HG02759 (cell line): ENCODE measurements around the gene CAPS2.
"Not testable (repeated sequence)": the region's sequence is repeated elsewhere in the genome, so short reads cannot be mapped to it uniquely, and the experiment has no call there.

ENCODE experiments used
- ATAC-seq: cut with Tn5 transposase; IDR thresholded peaks from one replicate; pipeline ENCODE4 v1.9.1; 2021; ENCODE audit warnings: mild to moderate bottlenecking, moderate library complexity; ENCODE audit not compliant: unreplicated experiment

CAPS2 gene

DNA sequence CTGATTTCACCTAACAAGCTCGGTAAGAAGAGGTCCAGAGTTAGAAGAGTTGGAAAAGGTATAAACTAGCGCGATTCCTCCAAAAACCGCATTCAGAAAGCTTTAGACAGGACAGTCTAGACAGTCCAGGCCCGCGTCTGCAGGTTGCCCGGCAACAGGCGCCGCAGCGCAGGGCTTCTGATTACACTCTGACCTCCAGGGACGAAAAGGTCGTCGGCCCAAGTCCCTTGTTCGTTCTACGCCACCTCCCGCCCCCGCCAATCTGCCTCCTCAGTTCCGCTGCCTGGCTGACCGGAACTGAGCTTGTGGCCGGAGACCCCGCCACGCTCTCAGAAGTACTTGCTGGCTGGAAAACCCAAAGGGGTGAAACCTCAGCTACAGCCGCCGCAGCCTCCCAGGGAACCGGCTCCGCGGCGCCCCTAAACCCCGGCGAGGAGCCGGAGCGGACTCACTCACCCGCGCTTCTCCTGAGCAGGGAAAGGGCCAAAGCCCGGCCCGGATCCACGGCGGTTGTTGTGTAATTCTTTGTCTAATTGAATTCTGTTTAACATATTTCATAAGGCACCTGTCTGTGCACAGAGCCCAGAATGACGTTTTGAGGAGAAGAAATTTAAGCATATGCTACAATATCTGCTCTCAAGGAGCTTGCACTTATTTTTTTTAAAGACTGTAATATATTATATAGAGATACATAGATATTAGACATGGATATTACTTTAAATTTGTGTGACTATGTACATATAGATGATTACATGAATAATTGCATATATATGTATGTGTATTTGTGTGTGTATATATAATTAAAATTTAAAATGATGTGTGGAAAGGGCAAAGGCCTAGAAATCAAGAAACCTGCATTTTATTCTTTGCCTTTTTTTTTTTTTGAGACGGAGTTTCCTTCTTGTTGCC lies at the start of gene CAPS2:
Gene CAPS2, minus strand, starts transcription at position 407 of the 909 bp plus-strand sequence. CDS start 3,826 bp downstream, outside the sequence.
- peak; percentile 90 for ATAC-seq

DNA sequence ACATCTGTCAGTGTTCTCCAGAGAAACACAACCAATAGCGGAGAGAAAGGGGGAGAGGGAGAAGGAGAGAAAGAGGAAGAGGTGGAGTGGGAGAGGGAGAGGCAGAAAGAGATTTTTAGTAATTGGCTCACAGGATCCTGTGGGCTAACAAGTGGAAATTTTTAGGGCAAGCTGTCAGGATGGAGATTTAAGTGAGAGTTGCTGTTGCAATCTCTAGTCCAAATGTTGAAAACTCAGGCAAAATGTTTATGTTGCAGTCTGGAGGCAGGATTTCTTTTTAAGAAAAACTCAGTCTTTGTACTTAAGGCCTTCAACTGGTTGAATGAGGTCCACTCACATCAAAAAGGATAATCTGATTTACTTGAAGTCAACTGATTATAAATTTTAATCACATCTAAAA lies 48.2 kb upstream of the CAPS2 start:
- no peak for ATAC-seq

DNA sequence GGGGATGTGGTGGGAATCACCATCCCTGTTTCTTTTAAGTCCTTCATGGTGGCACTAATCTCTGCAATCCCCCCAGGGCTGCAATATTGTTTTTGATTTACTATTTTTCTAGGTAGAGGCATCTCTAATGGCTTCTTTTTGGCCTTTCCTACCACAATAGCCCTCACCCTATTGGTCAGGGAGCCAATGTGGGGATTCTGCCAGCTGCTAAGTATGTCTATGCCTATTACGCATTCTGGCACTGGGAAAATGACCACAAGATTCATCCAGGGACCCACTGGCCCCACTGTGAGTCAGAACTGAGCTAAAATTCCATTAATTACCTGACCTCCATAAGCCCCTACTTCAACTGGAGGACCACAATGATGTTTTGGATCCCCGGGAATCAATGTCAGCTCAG lies 44.8 kb upstream of the CAPS2 start:
- ATAC-seq, result no peak

DNA sequence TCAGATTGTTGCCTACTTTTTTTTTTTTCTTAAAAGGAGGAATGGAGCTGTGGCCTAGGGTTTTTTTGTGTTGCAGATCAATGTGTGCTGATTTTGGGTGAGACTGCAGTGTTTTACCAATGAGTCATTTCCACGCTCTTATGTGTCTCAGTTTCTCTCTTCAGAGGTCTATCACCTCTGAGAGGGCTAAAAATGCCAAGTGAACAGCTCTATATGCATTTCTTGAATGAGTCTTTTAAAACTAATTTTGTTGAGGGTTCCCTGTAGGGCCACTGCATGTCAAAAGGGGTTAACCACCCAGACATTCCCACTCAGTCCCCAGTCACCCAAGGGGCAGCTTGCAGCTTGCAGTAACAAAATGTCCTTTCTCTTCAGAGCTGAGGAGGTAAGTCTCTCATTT lies 36.5 kb upstream of the CAPS2 start:
- no peak for ATAC-seq

DNA sequence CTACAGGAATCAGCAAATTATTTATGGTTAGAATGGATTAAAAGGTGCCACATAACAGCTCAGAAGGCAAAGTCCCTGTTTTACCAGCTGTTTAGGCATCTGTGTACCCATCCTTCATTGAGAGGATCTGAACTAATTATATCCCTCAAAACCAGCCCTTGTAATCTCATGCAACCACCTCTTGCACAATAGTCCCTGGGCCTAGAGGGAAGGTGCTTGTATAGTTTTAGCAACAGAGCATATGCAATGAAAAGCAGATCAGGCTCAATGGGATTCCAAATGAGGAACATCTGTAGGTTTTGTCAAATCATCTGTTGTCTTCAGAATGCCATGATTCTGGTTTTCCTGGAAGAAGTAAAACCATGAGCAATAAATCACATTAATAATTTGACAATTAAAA lies 34.8 kb upstream of the CAPS2 start:
- no peak for ATAC-seq

DNA sequence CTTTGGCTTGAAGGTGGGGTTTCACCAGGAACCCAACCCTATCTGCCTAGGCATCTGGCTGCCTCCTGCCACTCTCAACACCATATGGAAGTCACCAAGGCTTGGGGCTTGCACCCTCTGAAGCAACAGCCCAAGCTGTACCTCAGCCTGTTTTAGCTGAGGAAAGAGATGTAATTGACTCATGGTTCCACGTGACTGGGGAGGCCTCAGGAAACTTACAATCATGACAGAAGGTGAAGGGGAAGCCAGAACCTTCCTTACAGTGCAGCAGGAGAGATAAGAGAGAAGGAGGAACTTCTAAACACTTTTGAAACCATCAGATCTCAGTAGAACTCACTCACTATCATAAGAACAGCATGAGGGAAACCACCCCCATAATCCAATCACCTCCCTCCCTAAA lies 31.3 kb upstream of the CAPS2 start:
- ATAC-seq, result no peak

DNA sequence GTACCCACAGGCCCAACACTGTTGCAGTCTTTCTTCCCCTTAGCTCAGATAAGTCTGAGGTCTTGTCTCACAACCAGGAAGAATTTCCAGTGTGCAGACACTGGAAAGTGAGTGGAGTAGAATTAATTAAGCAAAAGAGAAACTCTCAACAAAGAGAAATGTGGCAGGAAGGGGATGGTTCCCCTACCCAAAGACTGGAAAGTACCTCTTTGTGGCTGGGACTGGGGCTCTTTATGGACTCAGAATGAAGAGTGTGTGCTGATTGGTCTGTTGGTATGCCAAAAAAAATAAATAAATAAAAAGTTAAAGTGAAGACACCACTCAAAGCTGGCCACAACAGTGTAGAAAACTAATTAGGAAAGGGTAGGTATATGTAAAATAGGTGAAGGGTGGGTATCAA lies 30.8 kb upstream of the CAPS2 start:
- no peak for ATAC-seq

DNA sequence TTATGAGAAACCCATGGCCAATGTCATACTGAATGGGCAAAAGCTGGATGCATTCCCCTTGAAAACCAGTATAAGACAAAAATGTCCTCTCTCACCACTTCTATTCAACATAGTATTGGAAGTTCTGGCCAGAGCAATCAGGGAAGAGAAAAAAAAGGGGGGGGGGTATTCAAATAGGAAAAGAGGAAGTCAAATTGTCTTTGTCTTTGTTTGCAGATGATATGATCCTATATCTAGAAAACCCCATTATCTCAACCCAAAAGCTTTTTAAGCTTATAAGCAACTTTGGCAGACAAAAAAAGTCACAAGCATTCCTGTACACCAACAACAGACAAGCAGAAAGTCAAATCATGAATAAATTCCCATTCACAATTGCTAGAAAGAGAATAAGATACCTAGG lies 23.9 kb upstream of the CAPS2 start:
- no peak for ATAC-seq

DNA sequence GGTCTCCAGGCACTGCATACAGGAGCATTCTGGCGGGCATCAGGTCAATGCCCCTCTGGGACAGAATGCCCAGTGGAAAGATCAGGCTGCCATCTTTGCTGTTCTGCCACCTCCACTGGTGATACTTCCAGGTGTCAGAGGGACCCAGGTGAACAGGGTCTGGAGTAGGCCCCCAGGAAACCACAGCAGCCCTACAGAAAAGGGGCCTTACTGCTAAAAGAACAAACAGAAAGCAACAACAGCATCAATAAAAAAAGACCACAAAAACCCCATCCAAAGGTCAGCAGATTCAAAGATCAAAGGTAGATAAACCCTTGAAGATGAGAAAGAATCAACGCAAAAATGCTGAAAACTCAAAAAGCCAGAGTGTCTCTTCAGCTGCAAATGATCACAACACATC lies 20.3 kb upstream of the CAPS2 start:
- no peak for ATAC-seq

DNA sequence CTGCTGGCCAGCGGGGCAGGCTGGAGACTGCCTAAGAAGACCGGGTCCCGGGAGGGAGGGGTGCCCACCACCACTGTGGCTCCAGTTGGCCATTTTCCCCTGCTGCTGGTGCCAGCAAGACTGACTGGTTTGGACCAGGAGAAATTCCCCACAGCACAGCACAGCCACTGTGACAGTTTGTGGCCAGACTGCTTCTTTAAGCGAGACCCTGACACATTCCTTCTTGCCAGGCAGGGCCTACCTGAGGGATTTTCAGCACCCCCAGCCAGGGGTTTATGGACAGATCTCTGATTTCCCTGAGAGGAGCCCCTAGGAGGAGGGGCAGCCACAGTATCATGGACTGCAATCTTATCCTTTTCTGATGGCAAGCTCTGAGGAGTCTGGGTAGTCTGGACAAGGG lies 19.8 kb upstream of the CAPS2 start:
- no peak for ATAC-seq

DNA sequence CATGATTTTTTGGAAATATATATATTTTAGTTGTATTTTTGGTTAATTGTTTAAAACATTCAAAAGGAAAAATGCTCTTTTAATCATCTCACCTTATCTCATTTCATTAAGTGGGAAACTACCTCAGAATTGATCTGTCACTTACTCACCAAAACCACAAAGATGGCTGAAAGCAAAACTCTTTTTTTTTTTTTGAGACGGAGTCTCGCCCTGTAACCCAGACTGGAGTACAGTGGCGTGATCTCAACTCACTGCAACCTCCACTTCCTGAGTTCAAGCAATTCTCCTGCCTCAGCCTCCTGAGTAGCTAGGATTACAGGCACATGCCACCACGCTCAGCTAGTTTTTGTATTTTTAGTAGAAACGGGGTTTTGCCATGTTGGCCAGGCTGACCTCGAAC lies 16.1 kb upstream of the CAPS2 start:
- not testable (repeated sequence) for ATAC-seq

DNA sequence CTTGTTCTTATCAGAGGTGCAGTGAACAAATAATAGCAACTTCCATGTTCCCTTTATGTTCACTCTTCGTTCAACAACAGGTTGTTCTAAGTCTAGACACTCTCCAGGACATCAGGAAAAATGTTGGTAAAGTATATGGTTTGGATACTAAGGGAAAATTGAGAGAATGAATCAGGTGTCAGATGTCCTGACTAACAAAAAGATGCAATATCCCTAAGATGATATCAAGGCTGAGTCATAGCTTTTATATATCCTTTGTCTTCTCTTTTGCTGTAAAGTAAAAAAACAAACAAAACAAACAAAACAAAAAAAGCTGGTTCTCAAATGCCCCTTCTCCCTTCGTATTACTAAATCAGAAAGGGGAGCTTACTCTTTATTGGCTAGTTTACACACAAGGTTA lies 15.4 kb upstream of the CAPS2 start:
- no peak for ATAC-seq

DNA sequence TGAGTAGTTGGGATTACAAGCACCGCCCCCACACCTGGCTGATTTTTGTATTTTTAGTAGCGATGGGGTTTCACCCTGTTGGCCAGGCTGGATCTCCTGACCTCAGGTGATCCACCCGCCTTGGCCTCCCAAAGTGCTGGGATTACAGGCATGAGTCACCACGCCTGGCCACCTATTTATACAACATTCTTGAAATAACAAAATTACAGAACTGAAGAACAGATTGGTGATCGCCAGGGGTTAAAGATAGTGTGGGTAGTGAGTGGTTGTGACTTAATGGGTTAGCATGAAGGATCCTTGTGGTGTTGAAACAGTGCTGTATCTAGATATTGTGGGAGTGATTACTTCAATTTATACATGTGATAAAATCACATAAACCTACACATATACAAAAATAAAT lies 11.7 kb upstream of the CAPS2 start:
- no peak for ATAC-seq

DNA sequence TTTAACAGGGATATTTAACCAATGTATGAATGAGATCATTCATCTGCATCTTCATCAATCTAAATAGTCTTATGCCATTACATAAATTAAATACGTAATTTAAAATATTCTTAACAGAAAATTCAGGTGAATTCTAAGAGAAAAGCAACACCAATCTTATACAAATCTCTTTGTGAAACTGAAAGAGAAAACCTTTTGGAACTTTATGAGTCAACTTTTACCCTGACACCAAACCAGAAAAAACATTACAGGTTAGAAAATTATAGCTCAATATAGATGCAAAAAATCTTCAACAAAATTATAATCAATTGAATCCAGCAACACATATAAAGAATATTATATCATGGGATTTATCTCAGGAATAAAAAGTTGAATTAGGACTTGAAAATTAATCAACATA lies 7.8 kb upstream of the CAPS2 start:
- ATAC-seq, result peak; percentile 40

DNA sequence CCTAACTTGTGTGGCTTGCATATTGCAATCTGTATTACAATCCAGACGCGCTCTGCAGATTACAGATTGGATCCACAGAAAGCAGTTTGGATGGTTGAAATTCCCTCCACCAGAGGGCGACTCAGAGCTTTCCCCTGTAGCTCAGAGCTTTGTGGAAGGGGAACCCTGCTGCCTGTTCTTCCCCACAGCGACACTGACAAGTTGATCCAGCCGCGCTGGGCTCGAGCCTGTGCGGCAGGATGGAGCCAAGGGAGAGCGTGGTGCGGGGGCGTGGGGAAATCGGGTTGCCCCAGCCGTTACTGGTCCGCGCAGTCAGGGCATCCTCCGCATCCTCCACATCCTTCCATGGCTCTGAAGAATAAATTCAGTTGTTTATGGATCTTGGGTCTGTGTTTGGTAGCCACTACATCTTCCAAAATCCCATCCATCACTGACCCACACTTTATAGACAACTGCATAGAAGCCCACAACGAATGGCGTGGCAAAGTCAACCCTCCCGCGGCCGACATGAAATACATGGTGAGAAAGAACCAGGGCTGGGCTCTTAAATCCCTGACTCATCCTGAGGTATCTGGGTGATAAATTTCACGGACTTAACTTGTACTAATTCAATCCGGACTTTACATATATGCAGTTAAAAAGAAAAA lies 4.4 kb upstream of the CAPS2 start, which contains the start of gene GLIPR1L1:
Gene GLIPR1L1, plus strand, starts transcription at position 287 of the 647 bp plus-strand sequence. Its CDS starts 59 bp downstream, at position 346.
- peak; percentile 65 for ATAC-seq

DNA sequence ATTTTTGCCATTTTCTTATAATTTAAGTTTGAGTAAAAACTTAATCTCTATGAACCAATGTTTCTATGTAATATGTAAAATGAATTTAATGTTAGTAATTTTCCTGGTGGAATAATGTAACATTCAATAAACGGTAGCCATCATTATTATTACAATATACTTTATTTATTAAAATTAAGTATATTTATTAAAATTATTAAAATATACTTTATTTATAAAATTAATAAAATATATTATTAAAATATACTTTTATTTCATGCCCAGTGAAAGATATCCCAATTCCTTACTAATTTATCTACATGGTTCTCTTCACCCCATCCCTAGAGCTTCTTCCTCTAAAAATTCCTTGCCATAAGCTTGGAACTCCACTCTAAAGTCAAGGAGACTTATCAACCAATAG lies 2.5 kb downstream of the CAPS2 start:
- ATAC-seq, result no peak

DNA sequence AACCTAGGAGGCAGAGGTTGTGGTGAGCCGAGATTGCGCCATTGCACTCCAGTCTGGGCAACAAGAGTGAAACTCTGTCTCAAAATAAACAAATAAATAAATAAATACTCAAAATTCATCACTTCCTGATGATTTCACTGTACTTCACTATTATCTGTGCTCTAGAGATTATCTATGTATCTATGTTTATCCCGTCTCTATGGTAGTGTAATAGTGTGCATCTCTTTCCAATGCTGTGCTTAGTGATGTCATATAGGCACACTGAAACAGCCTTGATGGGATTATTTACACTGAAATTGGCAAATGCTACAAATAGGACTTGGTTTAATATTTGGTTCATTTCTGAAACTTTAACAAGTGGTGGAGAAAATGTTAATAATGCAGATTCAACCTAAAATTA lies 6.5 kb downstream of the CAPS2 start:
- ATAC-seq, result no peak

DNA sequence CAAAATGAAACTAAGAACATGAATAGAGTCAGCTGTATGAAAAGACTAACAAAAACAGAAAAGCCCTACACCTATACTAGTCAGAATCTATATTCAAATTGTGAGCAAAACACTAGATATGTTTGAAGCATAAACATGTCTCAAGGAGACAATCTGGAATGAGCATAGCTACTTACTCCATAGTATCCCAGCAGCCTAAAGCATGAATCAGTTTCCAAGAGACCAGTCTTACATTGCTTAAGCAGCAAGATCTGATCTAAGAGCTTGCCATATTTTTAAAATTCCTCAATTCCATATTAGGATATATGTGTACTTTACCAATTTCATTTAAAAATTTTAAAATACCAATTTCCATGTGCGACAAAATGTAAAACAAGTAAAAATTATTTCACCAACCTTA lies 7.7 kb downstream of the CAPS2 start:
- ATAC-seq, result no peak

DNA sequence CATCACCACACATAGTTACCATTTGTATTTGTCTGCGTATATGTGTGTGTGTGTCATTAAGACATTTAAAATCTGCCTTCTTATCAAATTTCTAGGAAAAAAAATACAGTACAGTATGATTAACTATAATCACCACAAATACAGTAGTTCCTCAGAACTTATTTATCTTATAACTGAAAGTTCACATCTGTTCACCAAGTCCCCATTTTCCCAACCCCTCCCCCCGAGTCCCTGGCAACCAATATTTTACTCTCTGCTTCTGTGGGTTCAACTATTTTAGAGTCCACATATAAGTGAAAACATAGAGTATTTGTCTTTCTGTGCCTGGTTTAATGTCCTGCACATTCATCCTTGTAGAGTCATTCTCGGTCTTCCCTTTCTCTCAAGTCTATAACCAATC lies 12.3 kb downstream of the CAPS2 start:
- ATAC-seq, result no peak

DNA sequence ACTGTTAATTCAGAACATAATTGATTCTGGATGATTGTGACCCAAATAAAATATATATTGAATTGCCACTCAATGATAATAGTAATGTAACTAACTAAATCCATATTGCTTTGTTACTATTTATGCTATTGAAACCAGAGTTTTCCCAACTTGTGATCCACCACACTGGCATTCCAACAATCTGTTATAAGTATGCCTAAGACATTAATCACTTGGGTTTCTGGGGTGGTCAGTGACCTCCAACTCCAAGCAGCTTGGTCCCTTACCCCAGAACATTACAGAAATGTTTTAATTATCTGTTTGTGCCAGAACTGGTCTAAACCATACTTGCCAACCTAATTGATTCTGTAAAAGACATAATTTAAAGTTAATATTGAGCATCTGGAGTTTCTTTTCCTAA lies 14.6 kb downstream of the CAPS2 start:
- ATAC-seq, result no peak

DNA sequence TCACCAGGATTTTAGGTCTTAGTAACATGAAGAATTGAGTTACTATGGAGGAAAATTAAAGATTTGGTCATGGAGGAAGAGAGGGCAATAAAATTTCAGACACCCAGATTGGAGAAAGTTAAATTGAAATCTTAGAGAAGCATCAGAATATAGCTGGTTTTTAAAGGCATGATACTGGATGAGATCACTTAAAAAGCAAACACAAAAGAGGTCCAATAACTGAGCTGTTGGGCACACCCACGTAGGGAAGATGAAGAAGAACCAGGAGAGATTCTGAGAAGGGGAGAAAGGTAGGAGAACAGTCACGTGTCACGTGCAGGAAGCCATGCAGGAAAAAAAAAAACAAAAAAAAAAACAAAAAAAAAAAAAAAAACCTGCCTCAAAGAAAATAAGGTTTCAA lies 18.8 kb downstream of the CAPS2 start:
- ATAC-seq, result no peak

DNA sequence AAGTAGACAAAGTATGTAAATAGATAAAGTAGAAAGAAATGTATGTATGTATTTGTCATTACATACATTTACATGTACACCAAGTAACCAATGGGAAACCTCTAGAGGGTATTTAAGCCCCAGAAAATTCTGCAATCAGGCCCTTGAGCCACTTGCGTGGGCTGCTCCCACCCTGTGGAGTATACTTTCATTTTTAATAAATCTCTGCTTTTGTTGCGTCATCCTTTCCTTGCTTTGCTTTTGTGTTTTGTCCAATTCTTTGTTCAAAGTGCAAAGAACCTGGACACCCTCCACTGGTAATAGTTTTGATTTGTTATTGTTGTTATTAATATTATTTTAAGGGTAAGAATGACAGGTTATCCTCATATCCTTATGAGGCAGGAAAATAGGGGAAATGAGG lies 21.8 kb downstream of the CAPS2 start:
- ATAC-seq, result no peak
